GM23338 (cell line): Measurements from ENCODE around the gene OR56B4. TPM values are rescaled to one million over a fixed set of nuclear protein-coding genes. Genes with fewer than 3 reads are reported as not detected.

Experiments
- ATAC-seq: fragments of 200-7000 bp; cut with Tn5 transposase; 3 replicates; pipeline ENCODE4 v1.9.1; 2020
- DNase-seq: peaks from one replicate; pipeline ENCODE4 v3.0.0-alpha.2; 2015; ENCODE audit warnings: low spot score
- H2AFZ ChIP-seq: fragments of 200-600 bp; sonication (generic); 2 replicates; pipeline ENCODE4 v1.8.0; 2016; ENCODE audit warnings: antibody characterized with exemption, mild to moderate bottlenecking, moderate library complexity
- H3F3A ChIP-seq: fragments of 200-600 bp; sonication (generic); replicated peaks from 2 replicates; pipeline ENCODE4 v1.8.0; 2017; ENCODE audit warnings: antibody characterized with exemption, mixed run types, low read depth
- H3K27ac ChIP-seq: fragments of 200-600 bp; sonication (generic); 2 replicates; pipeline ENCODE4 v1.6.1; 2016; ENCODE audit warnings: low read depth
- H3K27me3 ChIP-seq: fragments of 200-600 bp; sonication (generic); 2 replicates; pipeline ENCODE4 v1.8.0; 2016; ENCODE audit warnings: mild to moderate bottlenecking, mixed run types, moderate library complexity; ENCODE audit not compliant: insufficient read depth
- H3K36me3 ChIP-seq: fragments of 200-600 bp; sonication (generic); 2 replicates; pipeline ENCODE4 v1.8.0; 2016; ENCODE audit warnings: mild to moderate bottlenecking; ENCODE audit not compliant: insufficient read depth
- H3K4me1 ChIP-seq: fragments of 200-600 bp; sonication (generic); 2 replicates; pipeline ENCODE4 v1.8.0; 2016; ENCODE audit warnings: mild to moderate bottlenecking, moderate library complexity; ENCODE audit not compliant: insufficient read depth
- H3K4me2 ChIP-seq: fragments of 200-600 bp; sonication (generic); 2 replicates; pipeline ENCODE4 v1.7.1; 2017; ENCODE audit warnings: mixed run types
- H3K4me3 ChIP-seq: fragments of 200-600 bp; sonication (generic); 2 replicates; pipeline ENCODE4 v1.6.1; 2016; ENCODE audit warnings: mixed run types
- H3K79me2 ChIP-seq: fragments of 200-600 bp; sonication (generic); replicated peaks from 2 replicates; pipeline ENCODE4 v1.8.0; 2017; ENCODE audit warnings: mild to moderate bottlenecking; ENCODE audit not compliant: insufficient read depth
- H3K9me2 ChIP-seq: fragments of 200-600 bp; sonication (generic); 2 replicates; pipeline ENCODE4 v1.8.0; 2017; ENCODE audit not compliant: insufficient read depth
- H4K20me1 ChIP-seq: fragments of 200-600 bp; sonication (generic); replicated peaks from 2 replicates; pipeline ENCODE4 v1.8.0; 2017; ENCODE audit warnings: mild to moderate bottlenecking; ENCODE audit not compliant: insufficient read depth
- H3K27ac Mint-ChIP-seq: 2 replicates; pipeline ENCODE4 v1.8.0; 2020; ENCODE audit warnings: inconsistent platforms, mild to moderate bottlenecking, moderate library complexity, mixed read lengths
- H3K27me3 Mint-ChIP-seq: 3 replicates; pipeline ENCODE4 v1.8.0; 2022; ENCODE audit warnings: low read depth, mild to moderate bottlenecking, moderate library complexity, mixed read lengths, inconsistent platforms; ENCODE audit not compliant: insufficient read depth, poor library complexity
- H3K36me3 Mint-ChIP-seq: 3 replicates; pipeline ENCODE4 v1.8.0; 2021; ENCODE audit warnings: low read depth, mild to moderate bottlenecking, inconsistent platforms, moderate library complexity, mixed read lengths
- H3K4me1 Mint-ChIP-seq: 3 replicates; pipeline ENCODE4 v1.8.0; 2020; ENCODE audit warnings: mild to moderate bottlenecking, inconsistent platforms, mixed read lengths
- H3K4me3 Mint-ChIP-seq: 3 replicates; pipeline ENCODE4 v1.8.0; 2021; ENCODE audit warnings: moderate library complexity, mild to moderate bottlenecking, inconsistent platforms, mixed read lengths
- H3K9me3 Mint-ChIP-seq: 3 replicates; pipeline ENCODE4 v1.8.0; 2020; ENCODE audit warnings: moderate library complexity, mild to moderate bottlenecking, inconsistent platforms, mixed read lengths
- CREB1 ChIP-seq: fragments of 250-450 bp; sonication (Bioruptor Pico); IDR thresholded peaks from 2 replicates; pipeline ENCODE4 v1.5.0; 2020; ENCODE audit warnings: low read depth, mild to moderate bottlenecking, moderate library complexity
- EZH2 ChIP-seq: fragments of 200-600 bp; sonication (generic); IDR thresholded peaks from one replicate; pipeline ENCODE4 v1.8.0; 2017; ENCODE audit warnings: antibody characterized with exemption, mild to moderate bottlenecking, low read depth; ENCODE audit not compliant: unreplicated experiment
- EZH2phosphoT487 ChIP-seq: fragments of 200-600 bp; sonication (generic); IDR thresholded peaks from one replicate; pipeline ENCODE4 v1.8.1; 2018; ENCODE audit warnings: antibody characterized with exemption; ENCODE audit not compliant: unreplicated experiment
- JUNB ChIP-seq: IDR thresholded peaks from one replicate; pipeline ENCODE4 v1.6.1; 2016; ENCODE audit warnings: antibody characterized with exemption; ENCODE audit not compliant: unreplicated experiment
- NANOG ChIP-seq: IDR thresholded peaks from 2 replicates; pipeline ENCODE4 v1.6.1; 2016; ENCODE audit warnings: antibody characterized with exemption, borderline replicate concordance
- POLR2AphosphoS5 ChIP-seq: IDR thresholded peaks from 2 replicates; pipeline ENCODE4 v1.6.1; 2016; ENCODE audit warnings: antibody characterized with exemption, low read depth
- STAT1 ChIP-seq: IDR thresholded peaks from one replicate; pipeline ENCODE4 v1.6.1; 2016; ENCODE audit warnings: antibody characterized with exemption; ENCODE audit not compliant: unreplicated experiment
- ZNF114 ChIP-seq: fragments of 250-450 bp; sonication (Bioruptor Pico); IDR thresholded peaks from 2 replicates; pipeline ENCODE4 v1.5.0; 2020; ENCODE audit warnings: mild to moderate bottlenecking, moderate library complexity
- ZNF331 ChIP-seq: fragments of 250-450 bp; sonication (Bioruptor Pico); IDR thresholded peaks from 2 replicates; pipeline ENCODE4 v1.5.0; 2020; ENCODE audit warnings: low read depth, mild to moderate bottlenecking, moderate library complexity
- polyA plus RNA-seq: library from polyadenylated mRNA; unstranded; fragments of >200 nt; fragmentation: Nextera tagmentation; extraction: Ambion mirVana; gene quantifications from 2 replicates; pipeline ENCODE4 v1.2.1, GENCODE V29; 2016
- total RNA-seq: library from RNA; depleted of rRNA; stranded (reverse); fragments of >200 nt; shearing (Covaris generic); gene quantifications from 2 replicates; pipeline ENCODE4 v1.2.3, GENCODE V29; 2014
- TF ChIP-seq, protein P1 (sequence below): IDR thresholded peaks from 2 replicates; pipeline ENCODE4 v1.6.1; 2016; ENCODE audit warnings: antibody characterized with exemption
- TF ChIP-seq, protein P2 (sequence below): fragments of 250-450 bp; sonication (Bioruptor Pico); IDR thresholded peaks from 2 replicates; pipeline ENCODE4 v1.5.0; 2020; ENCODE audit warnings: mild to moderate bottlenecking, moderate library complexity

The OR56B4 gene
- total and polyA plus RNA-seq, 2 experiments from 2014 or later = not detected

DNA sequence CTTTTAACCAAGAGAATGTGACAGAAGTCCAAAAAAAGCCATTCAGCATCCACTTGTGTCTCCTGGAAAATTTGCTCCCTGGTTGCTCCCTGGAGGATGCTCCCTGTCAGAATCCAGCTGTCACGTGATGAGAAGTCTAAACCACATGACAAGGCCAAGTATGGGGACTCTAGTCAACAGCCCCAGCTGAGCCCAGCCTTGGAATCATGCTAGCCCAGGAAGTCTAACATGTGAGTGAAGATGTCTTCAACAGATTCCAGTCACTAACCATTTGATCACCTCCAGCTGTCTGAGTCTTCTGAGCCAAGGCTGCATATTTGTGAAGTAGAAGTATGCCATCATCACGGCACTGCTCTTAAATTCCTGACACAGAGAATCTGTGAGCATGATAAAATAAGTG is 4.2 kb downstream of the OR56B4 start:
- ATAC-seq (no peak), DNase-seq (no peak)
- H2AFZ ChIP-seq = no peak overlapping the region
- no peak overlapping the region for H3K4me2 ChIP-seq
- no peaks in the 10 kb centered on the region for H4K20me1 ChIP-seq
- Mint-ChIP-seq H3K27ac (no peak overlapping the region), H3K27me3 (peaks cover 3% of the 10 kb centered on the region), H3K36me3 (no peaks in the 10 kb centered on the region), H3K4me1 (no peaks in the 10 kb centered on the region), H3K9me3 (no peaks in the 10 kb centered on the region), H3K4me3 (no peak overlapping the region)
- H3K79me2 ChIP-seq = no peaks in the 10 kb centered on the region
- no peak for TF ChIP-seq ZNF114 (CRISPR knock-in tag)
- TF ChIP-seq ZNF331 (CRISPR knock-in tag) = no peak
- no peak for TF ChIP-seq JUNB
- no peak for TF ChIP-seq EZH2
- TF ChIP-seq, protein P1, sequence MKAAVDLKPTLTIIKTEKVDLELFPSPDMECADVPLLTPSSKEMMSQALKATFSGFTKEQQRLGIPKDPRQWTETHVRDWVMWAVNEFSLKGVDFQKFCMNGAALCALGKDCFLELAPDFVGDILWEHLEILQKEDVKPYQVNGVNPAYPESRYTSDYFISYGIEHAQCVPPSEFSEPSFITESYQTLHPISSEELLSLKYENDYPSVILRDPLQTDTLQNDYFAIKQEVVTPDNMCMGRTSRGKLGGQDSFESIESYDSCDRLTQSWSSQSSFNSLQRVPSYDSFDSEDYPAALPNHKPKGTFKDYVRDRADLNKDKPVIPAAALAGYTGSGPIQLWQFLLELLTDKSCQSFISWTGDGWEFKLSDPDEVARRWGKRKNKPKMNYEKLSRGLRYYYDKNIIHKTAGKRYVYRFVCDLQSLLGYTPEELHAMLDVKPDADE = no peak
- TF ChIP-seq NANOG = no peak
- TF ChIP-seq EZH2phosphoT487 = no peak
- no peak overlapping the region for H3K27ac ChIP-seq
- no peaks in the 10 kb centered on the region for H3K9me2 ChIP-seq
- H3K4me1 ChIP-seq = no peaks in the 10 kb centered on the region
- no peaks in the 10 kb centered on the region for H3K27me3 ChIP-seq
- H3K36me3 ChIP-seq = no peaks in the 10 kb centered on the region
- H3K4me3 ChIP-seq = no peak overlapping the region
- H3F3A ChIP-seq = no peaks in the 10 kb centered on the region

DNA sequence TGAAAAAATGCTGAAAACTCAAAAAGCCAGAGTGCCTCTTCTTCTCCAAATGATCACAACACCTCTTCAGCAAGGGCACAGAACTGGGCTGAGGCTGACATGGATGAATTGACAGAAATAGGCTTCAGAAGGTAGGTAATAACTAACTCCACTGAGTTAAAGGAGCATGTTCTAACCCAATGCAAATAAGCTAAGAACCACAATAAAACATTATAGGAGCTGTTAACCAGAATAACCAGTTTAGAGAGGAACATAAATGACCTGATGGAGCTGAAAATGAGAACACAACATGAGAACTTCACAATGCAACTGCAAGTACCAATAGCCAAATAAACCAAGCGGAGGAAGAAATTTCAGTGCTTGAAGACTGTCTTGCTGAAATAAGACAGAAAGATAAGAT is 9.2 kb downstream of the OR56B4 start:
- no peaks in the 10 kb centered on the region for H3K27me3 ChIP-seq
- no peaks in the 10 kb centered on the region for H3K36me3 ChIP-seq
- no peak overlapping the region for H3K4me2 ChIP-seq
- Mint-ChIP-seq H3K36me3 (no peaks in the 10 kb centered on the region), H3K9me3 (0 out of 3 replicates have a peak, but pooled peaks cover 2% of the 10 kb centered on the region), H3K4me1 (no peaks in the 10 kb centered on the region), H3K4me3 (no peak overlapping the region), H3K27ac (no peak overlapping the region), H3K27me3 (peaks cover 3% of the 10 kb centered on the region)
- no peaks in the 10 kb centered on the region for H3K79me2 ChIP-seq
- H4K20me1 ChIP-seq = no peaks in the 10 kb centered on the region
- no peak for TF ChIP-seq STAT1
- no peak overlapping the region for H3K4me3 ChIP-seq
- no peak overlapping the region for H2AFZ ChIP-seq
- no peaks in the 10 kb centered on the region for H3F3A ChIP-seq
- no peak for DNase-seq
- H3K9me2 ChIP-seq = peaks cover 5% of the 10 kb centered on the region; the same call in 1 of the 2 replicates
- H3K27ac ChIP-seq = no peak overlapping the region
- no peak for ATAC-seq
- H3K4me1 ChIP-seq = no peaks in the 10 kb centered on the region

DNA sequence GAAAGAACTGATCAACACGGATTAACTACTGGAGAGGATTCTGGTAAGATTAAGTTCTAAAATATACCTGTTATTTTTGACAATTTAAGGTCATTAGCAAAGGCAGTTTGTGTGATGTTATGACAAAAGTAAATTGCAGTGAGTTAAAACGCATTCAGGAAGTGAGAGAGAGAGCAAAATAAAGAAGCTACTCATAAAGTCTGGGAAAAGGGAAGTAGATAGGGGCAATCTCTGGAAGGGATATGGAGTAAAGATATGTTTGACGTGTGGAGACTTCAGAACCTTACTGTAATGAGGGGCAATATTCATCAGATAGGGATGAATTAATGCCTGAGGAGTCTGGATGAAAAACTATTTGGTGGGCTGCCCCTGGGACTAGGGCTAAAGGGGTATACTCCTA is 16.8 kb downstream of the OR56B4 start:
- DNase-seq (no peak), ATAC-seq (no peak)
- no peak overlapping the region for H3K4me3 Mint-ChIP-seq
- Histone ChIP-seq H3K27me3 (no peaks in the 10 kb centered on the region), H3K4me2 (no peak overlapping the region), H4K20me1 (no peaks in the 10 kb centered on the region), H3K9me2 (no peaks in the 10 kb centered on the region), H3K4me1 (no peaks in the 10 kb centered on the region), H3F3A (no peaks in the 10 kb centered on the region), H3K27ac (no peak overlapping the region), H3K4me3 (no peak overlapping the region), H3K36me3 (no peaks in the 10 kb centered on the region), H3K79me2 (no peaks in the 10 kb centered on the region), H2AFZ (no peak overlapping the region)
- H3K36me3 Mint-ChIP-seq = no peaks in the 10 kb centered on the region
- H3K27ac Mint-ChIP-seq = no peak overlapping the region
- peaks cover 7% of the 10 kb centered on the region; the same call in 1 of the 3 replicates for H3K9me3 Mint-ChIP-seq
- H3K27me3 Mint-ChIP-seq = no peaks in the 10 kb centered on the region
- no peak for TF ChIP-seq POLR2AphosphoS5
- TF ChIP-seq CREB1 (CRISPR knock-in tag) = no peak
- no peak for TF ChIP-seq EZH2phosphoT487
- TF ChIP-seq, protein P2, sequence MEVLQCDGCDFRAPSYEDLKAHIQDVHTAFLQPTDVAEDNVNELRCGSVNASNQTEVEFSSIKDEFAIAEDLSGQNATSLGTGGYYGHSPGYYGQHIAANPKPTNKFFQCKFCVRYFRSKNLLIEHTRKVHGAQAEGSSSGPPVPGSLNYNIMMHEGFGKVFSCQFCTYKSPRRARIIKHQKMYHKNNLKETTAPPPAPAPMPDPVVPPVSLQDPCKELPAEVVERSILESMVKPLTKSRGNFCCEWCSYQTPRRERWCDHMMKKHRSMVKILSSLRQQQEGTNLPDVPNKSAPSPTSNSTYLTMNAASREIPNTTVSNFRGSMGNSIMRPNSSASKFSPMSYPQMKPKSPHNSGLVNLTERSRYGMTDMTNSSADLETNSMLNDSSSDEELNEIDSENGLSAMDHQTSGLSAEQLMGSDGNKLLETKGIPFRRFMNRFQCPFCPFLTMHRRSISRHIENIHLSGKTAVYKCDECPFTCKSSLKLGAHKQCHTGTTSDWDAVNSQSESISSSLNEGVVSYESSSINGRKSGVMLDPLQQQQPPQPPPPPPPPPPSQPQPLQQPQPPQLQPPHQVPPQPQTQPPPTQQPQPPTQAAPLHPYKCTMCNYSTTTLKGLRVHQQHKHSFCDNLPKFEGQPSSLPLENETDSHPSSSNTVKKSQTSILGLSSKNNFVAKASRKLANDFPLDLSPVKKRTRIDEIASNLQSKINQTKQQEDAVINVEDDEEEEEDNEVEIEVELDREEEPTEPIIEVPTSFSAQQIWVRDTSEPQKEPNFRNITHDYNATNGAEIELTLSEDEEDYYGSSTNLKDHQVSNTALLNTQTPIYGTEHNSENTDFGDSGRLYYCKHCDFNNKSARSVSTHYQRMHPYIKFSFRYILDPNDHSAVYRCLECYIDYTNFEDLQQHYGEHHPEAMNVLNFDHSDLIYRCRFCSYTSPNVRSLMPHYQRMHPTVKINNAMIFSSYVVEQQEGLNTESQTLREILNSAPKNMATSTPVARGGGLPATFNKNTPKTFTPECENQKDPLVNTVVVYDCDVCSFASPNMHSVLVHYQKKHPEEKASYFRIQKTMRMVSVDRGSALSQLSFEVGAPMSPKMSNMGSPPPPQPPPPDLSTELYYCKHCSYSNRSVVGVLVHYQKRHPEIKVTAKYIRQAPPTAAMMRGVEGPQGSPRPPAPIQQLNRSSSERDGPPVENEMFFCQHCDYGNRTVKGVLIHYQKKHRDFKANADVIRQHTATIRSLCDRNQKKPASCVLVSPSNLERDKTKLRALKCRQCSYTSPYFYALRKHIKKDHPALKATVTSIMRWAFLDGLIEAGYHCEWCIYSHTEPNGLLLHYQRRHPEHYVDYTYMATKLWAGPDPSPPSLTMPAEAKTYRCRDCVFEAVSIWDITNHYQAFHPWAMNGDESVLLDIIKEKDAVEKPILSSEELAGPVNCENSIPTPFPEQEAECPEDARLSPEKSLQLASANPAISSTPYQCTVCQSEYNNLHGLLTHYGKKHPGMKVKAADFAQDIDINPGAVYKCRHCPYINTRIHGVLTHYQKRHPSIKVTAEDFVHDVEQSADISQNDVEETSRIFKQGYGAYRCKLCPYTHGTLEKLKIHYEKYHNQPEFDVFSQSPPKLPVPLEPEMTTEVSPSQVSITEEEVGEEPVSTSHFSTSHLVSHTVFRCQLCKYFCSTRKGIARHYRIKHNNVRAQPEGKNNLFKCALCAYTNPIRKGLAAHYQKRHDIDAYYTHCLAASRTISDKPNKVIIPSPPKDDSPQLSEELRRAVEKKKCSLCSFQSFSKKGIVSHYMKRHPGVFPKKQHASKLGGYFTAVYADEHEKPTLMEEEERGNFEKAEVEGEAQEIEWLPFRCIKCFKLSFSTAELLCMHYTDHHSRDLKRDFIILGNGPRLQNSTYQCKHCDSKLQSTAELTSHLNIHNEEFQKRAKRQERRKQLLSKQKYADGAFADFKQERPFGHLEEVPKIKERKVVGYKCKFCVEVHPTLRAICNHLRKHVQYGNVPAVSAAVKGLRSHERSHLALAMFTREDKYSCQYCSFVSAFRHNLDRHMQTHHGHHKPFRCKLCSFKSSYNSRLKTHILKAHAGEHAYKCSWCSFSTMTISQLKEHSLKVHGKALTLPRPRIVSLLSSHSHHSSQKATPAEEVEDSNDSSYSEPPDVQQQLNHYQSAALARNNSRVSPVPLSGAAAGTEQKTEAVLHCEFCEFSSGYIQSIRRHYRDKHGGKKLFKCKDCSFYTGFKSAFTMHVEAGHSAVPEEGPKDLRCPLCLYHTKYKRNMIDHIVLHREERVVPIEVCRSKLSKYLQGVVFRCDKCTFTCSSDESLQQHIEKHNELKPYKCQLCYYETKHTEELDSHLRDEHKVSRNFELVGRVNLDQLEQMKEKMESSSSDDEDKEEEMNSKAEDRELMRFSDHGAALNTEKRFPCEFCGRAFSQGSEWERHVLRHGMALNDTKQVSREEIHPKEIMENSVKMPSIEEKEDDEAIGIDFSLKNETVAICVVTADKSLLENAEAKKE (CRISPR knock-in tag) = no peak
- TF ChIP-seq JUNB = no peak
- TF ChIP-seq STAT1 = no peak
- H3K4me1 Mint-ChIP-seq = no peaks in the 10 kb centered on the region
